K562 (cell line): ENCODE data around the gene CTDSPL2. TPM values are rescaled to one million over a fixed set of nuclear protein-coding genes. Genes with fewer than 3 reads are reported as not detected.

Experiments
- C11orf30 ChIP-seq: fragments of 450-650 bp; IDR thresholded peaks from 2 replicates; pipeline ENCODE4 v1.6.1; 2016; ENCODE audit warnings: low read depth, mild to moderate bottlenecking
- CBX2 ChIP-seq: fragments of 200-600 bp; sonication (generic); IDR thresholded peaks from one replicate; pipeline ENCODE4 v1.6.1; 2012; ENCODE audit warnings: mild to moderate bottlenecking, low read length, inconsistent platforms; ENCODE audit not compliant: insufficient read depth, poor library complexity, severe bottlenecking
- EP400 ChIP-seq: fragments of 450-650 bp; IDR thresholded peaks from 2 replicates; pipeline ENCODE4 v1.6.1; 2017; ENCODE audit warnings: antibody characterized with exemption, mild to moderate bottlenecking, moderate library complexity
- PHB ChIP-seq: fragments of 250-450 bp; sonication (Bioruptor Pico); IDR thresholded peaks from 2 replicates; pipeline ENCODE4 v1.5.0; 2021
- TAF1 ChIP-seq: IDR thresholded peaks from 2 replicates; pipeline ENCODE4 v1.6.1; 2011; ENCODE audit warnings: mild to moderate bottlenecking, low read length, moderate library complexity; ENCODE audit not compliant: insufficient read depth, control insufficient read depth, severe bottlenecking; ENCODE audit errors: extremely low read depth
- ZNF696 ChIP-seq: fragments of 250-450 bp; sonication (Bioruptor Pico); conservative IDR thresholded peaks from 2 replicates; pipeline ENCODE4 v1.4.0; 2020; ENCODE audit warnings: mild to moderate bottlenecking, moderate library complexity
- polyA plus RNA-seq, 8 experiments: library from polyadenylated mRNA; depleted of rRNA in 4 of 8; stranded (reverse) in 5 of 8; unstranded in 3 of 8; fragments of >200 nt; fragmentation: Nextera tagmentation in 2 of 8; fragmentation: Illumina TruSeq in 1 of 8; extraction: Ambion mirVana in 2 of 8; extraction: Trizol in 1 of 8; gene quantifications; 2 replicates each; pipeline versions ENCODE4 v1.2.1 to v1.2.3, GENCODE V29; 2011 to 2014; ENCODE audit warnings: inconsistent platforms in 1 of 8, missing spikeins in 1 of 8
- total RNA-seq, 7 experiments: library from RNA; depleted of rRNA in 6 of 7; stranded (reverse); fragments of >200 nt in 6 of 7; fragmentation: Illumina TruSeq in 2 of 7; extraction: Trizol in 2 of 7; gene quantifications; 2 replicates each; pipeline versions ENCODE4 v1.2.1 to v1.2.3, GENCODE V29; 2011 to 2021; ENCODE audit warnings: low replicate concordance in 1 of 7
- TF ChIP-seq, protein P1 (sequence below): sonication (generic); formaldehyde crosslinking; IDR thresholded peaks from 2 replicates; pipeline ENCODE4 v1.8.0; 2023; ENCODE audit warnings: missing genetic modification reagents, mild to moderate bottlenecking, borderline replicate concordance
- TF ChIP-seq, protein P2 (sequence below): fragments of 200-800 bp; sonication (Bioruptor generic); IDR thresholded peaks from 2 replicates; pipeline ENCODE4 v1.6.1; 2017; ENCODE audit warnings: missing genetic modification characterization, missing compliant biosample characterization

Gene CTDSPL2
- total and polyA plus RNA-seq, 9 of the 15 experiments (the other 6 are each of a cell fraction or from before 2014, with no cell fraction given): 16.8 to 79.0 (median 53.1) TPM

DNA sequence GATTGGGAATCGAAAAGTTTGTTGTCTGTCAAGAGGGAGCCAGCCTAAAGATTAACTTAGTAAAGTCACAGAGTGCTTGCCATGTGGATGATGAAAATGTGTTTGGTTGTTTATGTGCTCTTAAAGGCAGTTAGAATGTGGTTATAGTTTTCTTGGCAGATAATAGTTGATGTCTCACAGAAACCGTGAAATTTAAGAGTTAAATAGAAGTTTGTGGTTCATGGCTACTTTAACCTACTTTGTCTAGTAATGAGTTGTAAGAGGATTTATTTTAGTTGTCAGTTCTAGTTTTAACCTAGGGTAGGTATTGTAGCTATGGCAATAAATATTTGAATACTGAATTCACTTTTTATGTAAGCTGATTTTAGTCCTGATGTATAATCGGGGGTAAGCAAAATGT, 73.1 kb downstream of the CTDSPL2 start (continued):
- TF ChIP-seq CBX2 (no peak), PHB (CRISPR knock-in tag) (no peak), EP400 (no peak), TAF1 (no peak), C11orf30 (no peak), ZNF696 (CRISPR knock-in tag) (no peak)
- TF ChIP-seq, protein P1, sequence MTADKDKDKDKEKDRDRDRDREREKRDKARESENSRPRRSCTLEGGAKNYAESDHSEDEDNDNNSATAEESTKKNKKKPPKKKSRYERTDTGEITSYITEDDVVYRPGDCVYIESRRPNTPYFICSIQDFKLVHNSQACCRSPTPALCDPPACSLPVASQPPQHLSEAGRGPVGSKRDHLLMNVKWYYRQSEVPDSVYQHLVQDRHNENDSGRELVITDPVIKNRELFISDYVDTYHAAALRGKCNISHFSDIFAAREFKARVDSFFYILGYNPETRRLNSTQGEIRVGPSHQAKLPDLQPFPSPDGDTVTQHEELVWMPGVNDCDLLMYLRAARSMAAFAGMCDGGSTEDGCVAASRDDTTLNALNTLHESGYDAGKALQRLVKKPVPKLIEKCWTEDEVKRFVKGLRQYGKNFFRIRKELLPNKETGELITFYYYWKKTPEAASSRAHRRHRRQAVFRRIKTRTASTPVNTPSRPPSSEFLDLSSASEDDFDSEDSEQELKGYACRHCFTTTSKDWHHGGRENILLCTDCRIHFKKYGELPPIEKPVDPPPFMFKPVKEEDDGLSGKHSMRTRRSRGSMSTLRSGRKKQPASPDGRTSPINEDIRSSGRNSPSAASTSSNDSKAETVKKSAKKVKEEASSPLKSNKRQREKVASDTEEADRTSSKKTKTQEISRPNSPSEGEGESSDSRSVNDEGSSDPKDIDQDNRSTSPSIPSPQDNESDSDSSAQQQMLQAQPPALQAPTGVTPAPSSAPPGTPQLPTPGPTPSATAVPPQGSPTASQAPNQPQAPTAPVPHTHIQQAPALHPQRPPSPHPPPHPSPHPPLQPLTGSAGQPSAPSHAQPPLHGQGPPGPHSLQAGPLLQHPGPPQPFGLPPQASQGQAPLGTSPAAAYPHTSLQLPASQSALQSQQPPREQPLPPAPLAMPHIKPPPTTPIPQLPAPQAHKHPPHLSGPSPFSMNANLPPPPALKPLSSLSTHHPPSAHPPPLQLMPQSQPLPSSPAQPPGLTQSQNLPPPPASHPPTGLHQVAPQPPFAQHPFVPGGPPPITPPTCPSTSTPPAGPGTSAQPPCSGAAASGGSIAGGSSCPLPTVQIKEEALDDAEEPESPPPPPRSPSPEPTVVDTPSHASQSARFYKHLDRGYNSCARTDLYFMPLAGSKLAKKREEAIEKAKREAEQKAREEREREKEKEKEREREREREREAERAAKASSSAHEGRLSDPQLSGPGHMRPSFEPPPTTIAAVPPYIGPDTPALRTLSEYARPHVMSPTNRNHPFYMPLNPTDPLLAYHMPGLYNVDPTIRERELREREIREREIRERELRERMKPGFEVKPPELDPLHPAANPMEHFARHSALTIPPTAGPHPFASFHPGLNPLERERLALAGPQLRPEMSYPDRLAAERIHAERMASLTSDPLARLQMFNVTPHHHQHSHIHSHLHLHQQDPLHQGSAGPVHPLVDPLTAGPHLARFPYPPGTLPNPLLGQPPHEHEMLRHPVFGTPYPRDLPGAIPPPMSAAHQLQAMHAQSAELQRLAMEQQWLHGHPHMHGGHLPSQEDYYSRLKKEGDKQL (CRISPR knock-in tag): no peak
- TF ChIP-seq, protein P2, sequence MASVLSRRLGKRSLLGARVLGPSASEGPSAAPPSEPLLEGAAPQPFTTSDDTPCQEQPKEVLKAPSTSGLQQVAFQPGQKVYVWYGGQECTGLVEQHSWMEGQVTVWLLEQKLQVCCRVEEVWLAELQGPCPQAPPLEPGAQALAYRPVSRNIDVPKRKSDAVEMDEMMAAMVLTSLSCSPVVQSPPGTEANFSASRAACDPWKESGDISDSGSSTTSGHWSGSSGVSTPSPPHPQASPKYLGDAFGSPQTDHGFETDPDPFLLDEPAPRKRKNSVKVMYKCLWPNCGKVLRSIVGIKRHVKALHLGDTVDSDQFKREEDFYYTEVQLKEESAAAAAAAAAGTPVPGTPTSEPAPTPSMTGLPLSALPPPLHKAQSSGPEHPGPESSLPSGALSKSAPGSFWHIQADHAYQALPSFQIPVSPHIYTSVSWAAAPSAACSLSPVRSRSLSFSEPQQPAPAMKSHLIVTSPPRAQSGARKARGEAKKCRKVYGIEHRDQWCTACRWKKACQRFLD (CRISPR knock-in tag): no peak
